Measurements from ENCODE around the gene PRKCSH.
A peak's percentile ranks its signal among the peaks of the same experiment; 100 is the strongest.
"Not testable (repeated sequence)": the region's sequence is repeated elsewhere in the genome, so short reads cannot be mapped to it uniquely, and the experiment has no call there.

Gene PRKCSH

GRCh38 chr19:11421371-11422098 lies 13.9 kb upstream of the PRKCSH start:
- H3K27me3 ChIP-seq (ENCODE audit: control insufficient read depth in 1 of 2, insufficient read depth in 2 of 2, low read length in 2 of 2) = peaks cover 36 to 68% of the 10 kb centered on the region in 2 donors
- peak overlapping the region in 1 of 2 donors; percentile 38 for H3K4me3 ChIP-seq (ENCODE audit: low read depth in 1 of 2, low read length in 2 of 2)
- H3K4me1 ChIP-seq (ENCODE audit: insufficient read depth, low read length) = peaks cover 21% of the 10 kb centered on the region
- H3K36me3 ChIP-seq (ENCODE audit: insufficient read depth, low read length) = no peaks in the 10 kb centered on the region
- no peak overlapping the region for H3K9ac ChIP-seq (ENCODE audit: low read length)
- no peak overlapping the region for H3K27ac ChIP-seq (ENCODE audit: low read depth, low read length)
- no peaks in the 10 kb centered on the region for H3K9me3 ChIP-seq (ENCODE audit: low read length)

GRCh38 chr19:11422163-11423065 lies 13.0 kb upstream of the PRKCSH start:
- Histone ChIP-seq H3K27me3 (ENCODE audit: control insufficient read depth in 1 of 2, insufficient read depth in 2 of 2, low read length in 2 of 2) (peaks cover 36 to 62% of the 10 kb centered on the region in 2 donors), H3K4me1 (ENCODE audit: insufficient read depth, low read length) (peaks cover 21% of the 10 kb centered on the region), H3K9ac (ENCODE audit: low read length) (no peak overlapping the region), H3K27ac (ENCODE audit: low read depth, low read length) (no peak overlapping the region), H3K36me3 (ENCODE audit: insufficient read depth, low read length) (no peaks in the 10 kb centered on the region), H3K4me3 (ENCODE audit: low read depth in 1 of 2, low read length in 2 of 2) (peak overlapping the region in 1 of 2 donors; percentile 15), H3K9me3 (ENCODE audit: low read length) (no peaks in the 10 kb centered on the region)

- H3K4me3 ChIP-seq (ENCODE audit: low read depth in 1 of 2, low read length in 2 of 2) = no peak overlapping the region
- no peak overlapping the region for H3K27ac ChIP-seq (ENCODE audit: low read depth, low read length)
- no peaks in the 10 kb centered on the region for H3K9me3 ChIP-seq (ENCODE audit: low read length)
- H3K36me3 ChIP-seq (ENCODE audit: insufficient read depth, low read length) = no peaks in the 10 kb centered on the region
- peaks cover 21% of the 10 kb centered on the region for H3K4me1 ChIP-seq (ENCODE audit: insufficient read depth, low read length)
- H3K9ac ChIP-seq (ENCODE audit: low read length) = no peak overlapping the region
- H3K27me3 ChIP-seq (ENCODE audit: control insufficient read depth in 1 of 2, insufficient read depth in 2 of 2, low read length in 2 of 2) = peaks cover 36 to 57% of the 10 kb centered on the region in 2 donors
These were observed 12.2 kb upstream of the PRKCSH start for GRCh38 chr19:11423164-11423790.

- Histone ChIP-seq H3K4me1 (ENCODE audit: insufficient read depth, low read length) (peaks cover 21% of the 10 kb centered on the region), H3K27ac (ENCODE audit: low read depth, low read length) (no peak overlapping the region), H3K9ac (ENCODE audit: low read length) (no peak overlapping the region), H3K27me3 (ENCODE audit: control insufficient read depth in 1 of 2, insufficient read depth in 2 of 2, low read length in 2 of 2) (peaks cover 36 to 52% of the 10 kb centered on the region in 2 donors), H3K4me3 (ENCODE audit: low read depth in 1 of 2, low read length in 2 of 2) (no peak overlapping the region), H3K9me3 (ENCODE audit: low read length) (no peaks in the 10 kb centered on the region), H3K36me3 (ENCODE audit: insufficient read depth, low read length) (no peaks in the 10 kb centered on the region)
These were observed 11.6 kb upstream of the PRKCSH start for GRCh38 chr19:11423791-11424181.

- H3K36me3 ChIP-seq (ENCODE audit: insufficient read depth, low read length) = no peaks in the 10 kb centered on the region
These were observed 9.5 kb upstream of the PRKCSH start for GRCh38 chr19:11425719-11426457.

GRCh38 chr19:11426656-11427055 lies 8.8 kb upstream of the PRKCSH start:
- no peak overlapping the region for H3K27ac ChIP-seq (ENCODE audit: low read depth, low read length)
- peaks cover 18 to 26% of the 10 kb centered on the region in 2 donors for H3K27me3 ChIP-seq (ENCODE audit: control insufficient read depth in 1 of 2, insufficient read depth in 2 of 2, low read length in 2 of 2)
- no peak overlapping the region for H3K9ac ChIP-seq (ENCODE audit: low read length)
- H3K36me3 ChIP-seq (ENCODE audit: insufficient read depth, low read length) = no peaks in the 10 kb centered on the region
- H3K9me3 ChIP-seq (ENCODE audit: low read length) = no peaks in the 10 kb centered on the region
- peaks cover 8% of the 10 kb centered on the region for H3K4me1 ChIP-seq (ENCODE audit: insufficient read depth, low read length)
- no peak overlapping the region for H3K4me3 ChIP-seq (ENCODE audit: low read depth in 1 of 2, low read length in 2 of 2)

More at GRCh38 chr19:11425719-11426457, 9.5 kb upstream of the PRKCSH start:
- H3K4me3 ChIP-seq (ENCODE audit: low read depth in 1 of 2, low read length in 2 of 2) = no peak overlapping the region
- peaks cover 26 to 33% of the 10 kb centered on the region in 2 donors for H3K27me3 ChIP-seq (ENCODE audit: control insufficient read depth in 1 of 2, insufficient read depth in 2 of 2, low read length in 2 of 2)
- no peaks in the 10 kb centered on the region for H3K9me3 ChIP-seq (ENCODE audit: low read length)
- no peak overlapping the region for H3K27ac ChIP-seq (ENCODE audit: low read depth, low read length)
- H3K9ac ChIP-seq (ENCODE audit: low read length) = no peak overlapping the region
- H3K4me1 ChIP-seq (ENCODE audit: insufficient read depth, low read length) = peaks cover 16% of the 10 kb centered on the region

GRCh38 chr19:11433526-11433925 lies 1.9 kb upstream of the PRKCSH start:
- Histone ChIP-seq H3K36me3 (ENCODE audit: insufficient read depth, low read length) (peaks cover 11% of the 10 kb centered on the region), H3K4me1 (ENCODE audit: insufficient read depth, low read length) (peaks cover 16% of the 10 kb centered on the region)
- not testable (repeated sequence) for H3K27ac ChIP-seq (ENCODE audit: low read depth, low read length); H3K4me3 ChIP-seq (ENCODE audit: low read depth in 1 of 2, low read length in 2 of 2); H3K9me3 ChIP-seq (ENCODE audit: low read length); H3K27me3 ChIP-seq (ENCODE audit: control insufficient read depth in 1 of 2, insufficient read depth in 2 of 2, low read length in 2 of 2); H3K9ac ChIP-seq (ENCODE audit: low read length)

GRCh38 chr19:11434703-11435056 lies 755 bp upstream of the PRKCSH start:
- Histone ChIP-seq H3K36me3 (ENCODE audit: insufficient read depth, low read length) (peaks cover 11% of the 10 kb centered on the region), H3K9ac (ENCODE audit: low read length) (no peak overlapping the region), H3K4me1 (ENCODE audit: insufficient read depth, low read length) (peaks cover 16% of the 10 kb centered on the region), H3K9me3 (ENCODE audit: low read length) (no peaks in the 10 kb centered on the region), H3K27me3 (ENCODE audit: control insufficient read depth in 1 of 2, insufficient read depth in 2 of 2, low read length in 2 of 2) (no peaks in the 10 kb centered on the region), H3K27ac (ENCODE audit: low read depth, low read length) (peak overlapping the region; percentile 56), H3K4me3 (ENCODE audit: low read depth in 1 of 2, low read length in 2 of 2) (peak overlapping the region; percentile 24 to 72)

- H3K4me1 ChIP-seq (ENCODE audit: insufficient read depth, low read length) = peaks cover 16% of the 10 kb centered on the region
- H3K9me3 ChIP-seq (ENCODE audit: low read length) = no peaks in the 10 kb centered on the region
- H3K27me3 ChIP-seq (ENCODE audit: control insufficient read depth in 1 of 2, insufficient read depth in 2 of 2, low read length in 2 of 2) = no peaks in the 10 kb centered on the region
- peak overlapping the region; percentile 25 for H3K9ac ChIP-seq (ENCODE audit: low read length)
- H3K36me3 ChIP-seq (ENCODE audit: insufficient read depth, low read length) = peaks cover 15% of the 10 kb centered on the region
- peak overlapping the region; percentile 57 for H3K27ac ChIP-seq (ENCODE audit: low read depth, low read length)
- peak overlapping the region; percentile 81 to 95 for H3K4me3 ChIP-seq (ENCODE audit: low read depth in 1 of 2, low read length in 2 of 2)
These were observed 438 bp downstream of the PRKCSH start for GRCh38 chr19:11435833-11436313.

- Histone ChIP-seq H3K9me3 (ENCODE audit: low read length) (no peaks in the 10 kb centered on the region), H3K9ac (ENCODE audit: low read length) (no peak overlapping the region), H3K36me3 (ENCODE audit: insufficient read depth, low read length) (peaks cover 32% of the 10 kb centered on the region)
These were observed 2.5 kb downstream of the PRKCSH start for GRCh38 chr19:11437955-11438354.

More at GRCh38 chr19:11437955-11438354, 2.5 kb downstream of the PRKCSH start:
- peaks cover 16% of the 10 kb centered on the region for H3K4me1 ChIP-seq (ENCODE audit: insufficient read depth, low read length)
- no peak overlapping the region for H3K4me3 ChIP-seq (ENCODE audit: low read depth in 1 of 2, low read length in 2 of 2)
- no peak overlapping the region for H3K27ac ChIP-seq (ENCODE audit: low read depth, low read length)
- H3K27me3 ChIP-seq (ENCODE audit: control insufficient read depth in 1 of 2, insufficient read depth in 2 of 2, low read length in 2 of 2) = no peaks in the 10 kb centered on the region
